HEK293T (cell line): ENCODE measurements around the gene PEX16.

Experiments used
- CTCF ChIA-PET: fragments of 350-600 bp; formaldehyde crosslinking; extraction: SDS; loops from one replicate; lab custom pipeline; 2021; ENCODE audit warnings: antibody characterized with exemption, inconsistent platforms; lab: Yijun Ruan, JAX
- POLR2A ChIA-PET: fragments of 350-600 bp; formaldehyde crosslinking; extraction: SDS; loops from one replicate; lab custom pipeline; 2020; ENCODE audit warnings: antibody characterized with exemption, inconsistent platforms; lab: Yijun Ruan, JAX
- DNase-seq: peaks from one replicate; pipeline ENCODE4 v3.0.0; 2012; ENCODE audit warnings: mixed read lengths; ENCODE audit errors: extremely low spot score
- ARNT ChIP-seq: fragments of 450-650 bp; IDR thresholded peaks from 2 replicates; pipeline ENCODE4 v1.6.1; 2017; ENCODE audit warnings: mild to moderate bottlenecking
- BHLHE40 ChIP-seq: fragments of 450-650 bp; IDR thresholded peaks from 2 replicates; pipeline ENCODE4 v1.6.1; 2016; ENCODE audit warnings: mild to moderate bottlenecking, moderate library complexity, borderline replicate concordance
- CTBP1 ChIP-seq: fragments of 450-650 bp; IDR thresholded peaks from 2 replicates; pipeline ENCODE4 v1.6.1; 2016; ENCODE audit warnings: borderline replicate concordance
- ELF4 ChIP-seq: fragments of 450-650 bp; IDR thresholded peaks from 2 replicates; pipeline ENCODE4 v1.6.1; 2017; ENCODE audit warnings: antibody characterized with exemption
- FOXA1 ChIP-seq: fragments of 450-650 bp; IDR thresholded peaks from 2 replicates; pipeline ENCODE4 v1.6.1; 2016; ENCODE audit warnings: mild to moderate bottlenecking
- FOXK2 ChIP-seq: fragments of 450-650 bp; IDR thresholded peaks from 2 replicates; pipeline ENCODE4 v1.6.1; 2016; ENCODE audit warnings: mild to moderate bottlenecking
- FOXM1 ChIP-seq: fragments of 450-650 bp; IDR thresholded peaks from 2 replicates; pipeline ENCODE4 v1.6.1; 2017; ENCODE audit warnings: mild to moderate bottlenecking, borderline replicate concordance
- HDGF ChIP-seq: fragments of 450-650 bp; IDR thresholded peaks from 2 replicates; pipeline ENCODE4 v1.6.1; 2017; ENCODE audit warnings: antibody characterized with exemption, borderline replicate concordance
- L3MBTL2 ChIP-seq: fragments of 450-650 bp; conservative IDR thresholded peaks from 2 replicates; pipeline ENCODE4 v1.6.1; 2016; ENCODE audit warnings: mild to moderate bottlenecking
- LEF1 ChIP-seq: fragments of 450-650 bp; IDR thresholded peaks from 2 replicates; pipeline ENCODE4 v1.6.1; 2017; ENCODE audit warnings: mild to moderate bottlenecking, borderline replicate concordance
- NFRKB ChIP-seq: fragments of 450-650 bp; IDR thresholded peaks from 2 replicates; pipeline ENCODE4 v1.6.1; 2016; ENCODE audit warnings: mild to moderate bottlenecking, moderate library complexity
- SP1 ChIP-seq: fragments of 450-650 bp; IDR thresholded peaks from 2 replicates; pipeline ENCODE4 v1.6.1; 2017
- SUZ12 ChIP-seq: fragments of 450-650 bp; IDR thresholded peaks from 2 replicates; pipeline ENCODE4 v1.6.1; 2016; ENCODE audit warnings: mild to moderate bottlenecking
- TARDBP ChIP-seq: fragments of 450-650 bp; IDR thresholded peaks from 2 replicates; pipeline ENCODE4 v1.6.1; 2016
- ZNF384 ChIP-seq: fragments of 450-650 bp; IDR thresholded peaks from 2 replicates; pipeline ENCODE4 v1.6.1; 2016
- TF ChIP-seq, protein P1 (sequence below): fragments of 450-650 bp; IDR thresholded peaks from 2 replicates; pipeline ENCODE4 v1.6.1; 2016

PEX16 gene

DNA sequence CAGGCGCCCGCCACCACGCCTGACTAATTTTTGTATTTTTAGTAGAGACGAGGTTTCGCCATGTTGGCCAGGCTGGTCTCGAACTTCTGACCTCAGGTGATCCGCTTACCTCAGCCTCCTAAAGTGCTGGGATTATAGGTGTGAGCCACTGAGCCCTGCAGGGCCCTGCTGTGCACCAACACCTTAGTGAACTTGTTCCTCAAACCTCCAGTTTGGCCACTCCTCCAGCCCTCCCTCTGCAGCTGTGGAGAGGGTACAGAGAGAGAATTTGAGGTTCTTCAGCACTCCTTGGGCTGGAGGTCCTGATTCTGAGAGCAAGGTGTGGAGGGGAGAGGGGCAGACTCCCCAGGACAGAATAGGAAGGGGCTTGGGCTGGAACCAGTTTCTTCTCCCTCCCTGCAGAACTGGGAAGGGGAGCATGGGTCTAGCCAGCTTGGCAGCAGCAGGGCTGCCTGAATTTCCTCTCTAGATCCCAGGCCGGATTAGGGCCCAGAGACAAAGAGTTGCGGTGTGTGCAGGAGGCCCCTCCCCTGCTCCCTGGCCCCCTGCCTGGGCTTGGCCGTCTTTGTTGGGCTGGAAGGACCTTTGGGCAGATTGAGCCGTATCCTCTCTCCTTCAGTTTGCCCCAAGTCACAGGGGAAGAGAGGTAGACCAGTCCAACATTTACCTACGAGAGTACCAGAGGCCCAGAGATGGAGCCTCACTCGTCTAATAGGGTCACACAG lies 2.3 kb upstream of the PEX16 start:
- no peak for DNase-seq
- POLR2A ChIA-PET, result no interaction called here
- CTCF ChIA-PET, result no interaction called here
- TF ChIP-seq FOXK2 (no peak), CTBP1 (no peak), FOXM1 (no peak)

DNA sequence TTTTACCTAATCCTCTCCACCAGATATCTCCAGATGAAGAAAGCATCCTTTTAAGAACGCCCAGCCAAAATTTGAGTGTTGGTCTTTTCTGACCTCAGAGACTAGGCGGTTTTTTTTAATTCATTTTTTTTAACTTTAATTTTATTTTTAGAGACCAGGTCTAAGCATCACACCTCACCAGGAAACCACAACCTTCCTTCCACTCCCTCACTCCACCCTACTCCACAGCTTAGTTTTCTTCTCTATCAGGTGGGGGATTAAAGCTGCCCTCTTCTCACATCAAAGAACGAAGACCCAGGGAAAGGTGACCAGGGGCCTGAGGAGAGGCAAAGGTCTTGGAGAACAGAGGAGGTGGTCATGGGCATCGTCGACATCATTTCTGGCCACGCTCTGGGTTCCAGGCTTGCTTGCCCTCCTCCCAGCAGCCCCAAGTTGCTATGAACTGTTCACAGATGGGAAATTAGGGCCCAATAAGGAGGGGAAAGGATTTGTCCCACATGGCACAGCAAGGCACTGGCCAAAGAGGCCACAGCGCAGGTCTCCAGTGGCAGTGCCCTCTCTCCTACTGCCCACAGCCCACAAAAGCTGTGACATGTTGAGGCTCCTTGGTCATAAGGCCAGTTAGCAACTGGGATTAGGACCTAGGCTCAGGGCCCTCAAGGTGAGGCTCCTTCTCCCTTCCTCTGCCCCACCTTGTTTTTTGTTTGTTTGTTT lies 1.4 kb upstream of the PEX16 start:
- ChIA-PET CTCF (no interaction called here), POLR2A (interaction anchor here (1.3 kb wide), 1 partner anchor 8 kb away, joined by 7 read pairs; no protein-coding TSS in a partner anchor)
- TF ChIP-seq SP1 (no peak), SUZ12 (no peak), FOXK2 (no peak), ELF4 (no peak), NFRKB (no peak), FOXA1 (no peak), TARDBP (no peak), BHLHE40 (no peak), HDGF (no peak), ARNT (no peak)
- TF ChIP-seq, protein P1, sequence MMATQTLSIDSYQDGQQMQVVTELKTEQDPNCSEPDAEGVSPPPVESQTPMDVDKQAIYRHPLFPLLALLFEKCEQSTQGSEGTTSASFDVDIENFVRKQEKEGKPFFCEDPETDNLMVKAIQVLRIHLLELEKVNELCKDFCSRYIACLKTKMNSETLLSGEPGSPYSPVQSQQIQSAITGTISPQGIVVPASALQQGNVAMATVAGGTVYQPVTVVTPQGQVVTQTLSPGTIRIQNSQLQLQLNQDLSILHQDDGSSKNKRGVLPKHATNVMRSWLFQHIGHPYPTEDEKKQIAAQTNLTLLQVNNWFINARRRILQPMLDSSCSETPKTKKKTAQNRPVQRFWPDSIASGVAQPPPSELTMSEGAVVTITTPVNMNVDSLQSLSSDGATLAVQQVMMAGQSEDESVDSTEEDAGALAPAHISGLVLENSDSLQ, result no peak; the same call in 1 of the 2 replicates
- no peak for DNase-seq

DNA sequence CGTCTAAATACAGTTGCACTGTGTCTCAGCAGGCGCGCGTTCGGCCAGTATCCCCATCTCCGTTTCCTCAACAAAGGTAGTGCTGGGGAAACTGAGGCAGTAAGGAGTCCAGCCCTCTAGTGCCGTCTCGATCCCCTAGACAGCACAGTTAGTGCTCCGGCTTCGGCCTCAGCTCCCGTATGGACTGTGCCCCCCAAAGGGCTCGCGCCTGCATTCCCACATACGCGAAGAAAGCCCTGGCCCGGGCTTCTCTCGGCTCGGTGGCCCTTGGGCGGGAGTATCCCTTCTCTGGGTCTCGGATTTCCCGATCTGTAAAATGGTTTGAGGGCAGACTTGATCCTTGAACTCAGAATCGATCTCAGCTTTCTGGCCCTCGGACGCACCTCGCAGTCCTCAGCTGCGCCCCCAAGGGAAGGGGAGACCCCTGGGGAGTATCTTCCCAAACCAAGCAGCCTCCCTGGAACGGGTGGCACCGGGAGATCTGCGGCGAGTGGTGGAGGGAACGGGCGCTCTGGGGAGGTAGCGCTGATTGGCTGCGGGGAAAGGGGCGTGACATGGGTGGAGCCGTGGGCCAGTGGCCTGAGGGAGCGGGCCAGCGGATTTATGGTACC lies 759 bp upstream of the PEX16 start:
- TF ChIP-seq L3MBTL2, result peak; percentile 38; the same call in 1 of the 2 replicates
- TF ChIP-seq SUZ12, result no peak
- TF ChIP-seq LEF1, result no peak
- no peak for TF ChIP-seq FOXA1
- no peak for TF ChIP-seq NFRKB
- TF ChIP-seq, protein P1, result peak; percentile 62
- POLR2A ChIA-PET, result interaction anchor here (0.9 to 1.3 kb wide), 5 partner anchors 9 to 359 kb away, joined by 3 to 7 read pairs (median 4); no protein-coding TSS in a partner anchor
- DNase-seq, result peak; percentile 83
- CTCF ChIA-PET, result no interaction called here

DNA sequence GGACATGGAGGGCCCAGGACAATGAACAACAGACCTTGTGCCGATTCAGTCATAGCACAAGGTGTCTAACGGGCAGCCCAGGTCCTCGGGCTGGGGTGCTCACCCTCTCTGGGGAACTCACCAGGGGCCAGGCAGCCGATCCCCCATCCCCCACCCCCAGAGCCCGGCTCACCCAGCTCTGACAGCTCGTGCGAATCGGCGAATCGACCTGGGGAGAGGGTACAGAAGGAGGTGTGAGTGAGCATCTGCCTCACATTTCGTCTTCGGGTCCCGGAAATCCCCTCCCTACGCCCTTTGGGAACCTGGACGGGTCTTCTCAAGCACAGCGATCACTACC lies 423 bp downstream of the PEX16 start:
- no peak for TF ChIP-seq SP1
- TF ChIP-seq BHLHE40, result no peak
- no peak for TF ChIP-seq NFRKB
- TF ChIP-seq FOXM1, result no peak
- TF ChIP-seq CTBP1, result no peak
- no peak for TF ChIP-seq FOXA1
- TF ChIP-seq SUZ12, result no peak
- no peak for TF ChIP-seq FOXK2
- DNase-seq, result no peak
- ChIA-PET CTCF (no interaction called here), POLR2A (interaction anchor here (1.0 to 1.4 kb wide), 3 partner anchors 8 to 16 kb away, joined by 3 to 5 read pairs (median 4); no protein-coding TSS in a partner anchor)

DNA sequence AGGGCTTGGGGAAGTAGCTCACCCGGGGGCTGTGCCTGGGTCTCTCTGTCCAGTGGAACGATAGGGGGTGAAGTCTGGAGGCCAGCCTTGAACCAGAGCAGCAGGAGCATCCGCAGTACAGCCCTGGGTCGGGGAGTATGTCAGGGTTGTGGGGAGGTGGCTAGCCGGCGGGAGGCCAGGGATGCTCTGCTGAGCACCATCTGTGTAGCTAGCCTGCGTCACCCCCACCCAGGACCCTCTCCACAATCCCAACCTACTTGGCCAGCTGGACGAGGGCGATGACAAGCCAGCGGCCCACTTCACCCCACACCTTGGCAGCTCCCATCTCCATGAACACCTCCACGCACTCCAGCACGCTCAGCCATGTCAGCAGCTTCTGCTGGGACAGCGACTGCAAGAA lies 2.2 kb downstream of the PEX16 start:
- POLR2A ChIA-PET, result interaction anchor here (1.2 kb wide), 1 partner anchor 15 kb away, joined by 3 read pairs; no protein-coding TSS in a partner anchor
- CTCF ChIA-PET, result no interaction called here
- DNase-seq, result no peak
- no peak for TF ChIP-seq L3MBTL2

DNA sequence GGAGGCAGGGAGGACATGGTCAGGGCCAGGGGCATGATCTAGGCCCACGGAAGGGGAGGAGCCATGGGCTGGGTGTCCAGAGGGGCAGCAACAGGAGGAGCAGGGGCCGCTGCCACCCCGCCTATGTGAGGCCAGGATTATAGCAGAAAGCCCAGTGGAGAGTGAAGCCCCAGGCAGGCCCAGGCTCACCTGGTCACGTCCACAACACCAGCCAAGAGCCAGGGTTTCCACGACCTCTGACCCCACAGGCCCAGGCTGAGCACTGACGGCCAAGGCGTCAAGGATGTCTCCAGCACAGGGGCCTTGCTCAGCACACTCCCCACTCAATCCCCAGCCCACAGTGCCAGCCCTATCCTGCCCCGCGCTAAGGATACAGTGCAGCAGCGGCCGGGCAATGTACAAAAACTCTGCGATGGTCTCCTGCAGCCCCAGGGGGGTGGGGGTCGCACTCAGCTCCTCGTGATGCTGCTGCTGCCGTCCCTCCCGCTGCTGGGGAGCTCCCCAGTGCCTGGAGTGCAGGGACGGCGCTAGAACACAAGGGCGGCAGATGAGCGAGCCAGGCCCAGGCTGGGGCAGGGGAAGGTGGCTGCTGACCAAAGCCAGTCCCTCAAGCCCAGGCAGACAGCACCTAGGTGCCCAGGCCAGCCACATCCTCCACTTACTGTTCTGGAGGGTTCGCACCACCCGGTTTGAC lies 3.6 kb downstream of the PEX16 start:
- DNase-seq, result no peak
- TF ChIP-seq SUZ12, result no peak
- ChIA-PET POLR2A (interaction anchor here (0.9 kb wide), 1 partner anchor 15 kb away, joined by 3 read pairs; no protein-coding TSS in a partner anchor), CTCF (no interaction called here)

DNA sequence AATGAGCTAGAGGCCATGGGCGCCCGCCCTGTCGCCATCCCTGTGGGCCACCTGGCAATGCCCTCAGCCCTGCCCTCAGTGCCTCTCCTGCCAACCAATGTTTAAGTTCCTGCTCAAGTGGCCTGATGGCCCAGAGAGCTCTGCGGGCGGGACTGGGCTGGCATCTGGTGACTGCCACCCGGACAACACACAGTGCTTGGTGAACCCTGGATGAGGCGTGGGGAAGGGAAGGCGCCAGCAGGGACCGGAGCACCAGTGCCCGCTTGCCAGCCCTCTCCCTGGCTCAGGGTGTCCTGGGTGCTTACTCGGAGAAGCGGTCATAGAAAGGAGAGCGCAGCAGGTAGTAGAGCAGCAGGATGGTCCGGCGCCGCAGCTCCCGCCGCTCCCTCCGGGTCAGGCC lies 4.2 kb downstream of the PEX16 start:
- DNase-seq, result no peak
- ChIA-PET CTCF (no interaction called here), POLR2A (interaction anchor here (0.9 kb wide), 1 partner anchor 14 kb away, joined by 3 read pairs; no protein-coding TSS in a partner anchor)
- TF ChIP-seq TARDBP, result no peak
- TF ChIP-seq SP1, result no peak
- no peak for TF ChIP-seq ELF4
- TF ChIP-seq CTBP1, result no peak
- TF ChIP-seq ARNT, result no peak
- TF ChIP-seq FOXA1, result no peak
- TF ChIP-seq FOXM1, result no peak
- no peak for TF ChIP-seq BHLHE40
- TF ChIP-seq FOXK2, result no peak
- no peak for TF ChIP-seq HDGF
- no peak for TF ChIP-seq ZNF384
- TF ChIP-seq LEF1, result no peak
- no peak for TF ChIP-seq NFRKB
